ENCODE results near the gene PPARA. TPM values are rescaled to one million over a fixed set of nuclear protein-coding genes. Genes with fewer than 3 reads are reported as not detected.

PPARA gene
- total RNA-seq, 2 experiments from 2014 or later = 9.1 to 11.8 TPM

DNA sequence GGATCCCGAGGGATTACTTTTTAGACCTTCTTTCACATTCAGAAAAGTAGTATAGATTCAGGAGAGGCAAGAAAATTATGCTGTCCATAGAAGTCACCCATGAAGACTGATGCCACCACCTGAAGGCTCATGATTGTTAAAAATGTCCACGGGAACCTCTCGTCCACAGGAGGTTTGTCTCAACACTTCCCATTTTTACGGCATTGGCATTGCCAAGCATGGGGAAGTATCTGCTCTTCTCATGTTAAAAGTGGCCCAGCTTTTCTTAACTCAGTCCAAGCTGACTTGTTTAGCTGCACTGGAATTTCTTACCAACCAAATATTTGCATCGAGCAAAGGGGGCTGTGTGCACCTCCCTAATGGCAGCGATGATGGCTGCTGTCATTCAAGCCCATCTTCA lies 90.2 kb downstream of the PPARA start:
- no peak overlapping the region for H3K27ac Mint-ChIP-seq
- peaks cover 3% of the 10 kb centered on the region for H3K36me3 Mint-ChIP-seq (ENCODE audit: low read depth)
- no peak for TF ChIP-seq CTCF (IDR thresholded peaks at IDR 0.05)
- no peak for DNase-seq
- H3K27me3 Mint-ChIP-seq = no peaks in the 10 kb centered on the region
- intact Hi-C loops (cut with micrococcal nuclease) = no loop called here
- H3K4me1 Mint-ChIP-seq (ENCODE audit: low read depth) = peaks cover 22% of the 10 kb centered on the region
- H3K4me3 Mint-ChIP-seq = no peak overlapping the region
- POLR2A ChIA-PET = no interaction called here
- CTCF ChIA-PET = no interaction called here
- H3K9me3 Mint-ChIP-seq = no peaks in the 10 kb centered on the region
- ATAC-seq = no peak

GRCh38 chr22:46240907-46241306 lies 90.6 kb downstream of the PPARA start:
- CTCF ChIA-PET = no interaction called here
- POLR2A ChIA-PET = no interaction called here
- H3K36me3 Mint-ChIP-seq (ENCODE audit: low read depth) = peaks cover 3% of the 10 kb centered on the region
- no peaks in the 10 kb centered on the region for H3K9me3 Mint-ChIP-seq
- H3K27me3 Mint-ChIP-seq = no peaks in the 10 kb centered on the region
- no peak overlapping the region for H3K27ac Mint-ChIP-seq
- no peak overlapping the region for H3K4me3 Mint-ChIP-seq
- TF ChIP-seq CTCF (IDR thresholded peaks at IDR 0.05) = no peak
- ATAC-seq = no peak
- H3K4me1 Mint-ChIP-seq (ENCODE audit: low read depth) = peaks cover 22% of the 10 kb centered on the region
- DNase-seq = no peak
- intact Hi-C loops (cut with micrococcal nuclease) = no loop called here

- TF ChIP-seq CTCF (IDR thresholded peaks at IDR 0.05) = no peak
- POLR2A ChIA-PET = no interaction called here
- Mint-ChIP-seq H3K4me3 (no peak overlapping the region), H3K36me3 (ENCODE audit: low read depth) (peaks cover 3% of the 10 kb centered on the region), H3K27ac (no peak overlapping the region), H3K4me1 (ENCODE audit: low read depth) (peaks cover 22% of the 10 kb centered on the region), H3K9me3 (no peaks in the 10 kb centered on the region), H3K27me3 (no peaks in the 10 kb centered on the region)
- CTCF ChIA-PET = no interaction called here
- DNase-seq (no peak), ATAC-seq (no peak)
- intact Hi-C loops (cut with micrococcal nuclease) = no loop called here
These were observed 91.2 kb downstream of the PPARA start for GRCh38 chr22:46241396-46242007.

- DNase-seq (no peak), ATAC-seq (no peak)
- H3K27me3 Mint-ChIP-seq = no peaks in the 10 kb centered on the region
- no peak for TF ChIP-seq CTCF (IDR thresholded peaks at IDR 0.05)
- CTCF ChIA-PET = no interaction called here
- no peaks in the 10 kb centered on the region for H3K9me3 Mint-ChIP-seq
- H3K4me3 Mint-ChIP-seq = no peak overlapping the region
- H3K27ac Mint-ChIP-seq = no peak overlapping the region
- H3K36me3 Mint-ChIP-seq (ENCODE audit: low read depth) = peaks cover 3% of the 10 kb centered on the region
- intact Hi-C loops (cut with micrococcal nuclease) = no loop called here
- H3K4me1 Mint-ChIP-seq (ENCODE audit: low read depth) = peaks cover 22% of the 10 kb centered on the region
- POLR2A ChIA-PET = no interaction called here
These were observed 91.8 kb downstream of the PPARA start for GRCh38 chr22:46242076-46242475.

- intact Hi-C loops (cut with micrococcal nuclease) = no loop called here
- CTCF ChIA-PET = no interaction called here
- Mint-ChIP-seq H3K36me3 (ENCODE audit: low read depth) (peaks cover 3% of the 10 kb centered on the region), H3K27me3 (no peaks in the 10 kb centered on the region), H3K4me3 (no peak overlapping the region), H3K4me1 (ENCODE audit: low read depth) (peaks cover 17% of the 10 kb centered on the region), H3K27ac (no peak overlapping the region), H3K9me3 (no peaks in the 10 kb centered on the region)
- ATAC-seq (no peak), DNase-seq (no peak)
- POLR2A ChIA-PET = interaction anchor here (0.8 kb wide), 1 partner anchor 19 kb away, joined by 3 read pairs; no protein-coding TSS in a partner anchor
- no peak for TF ChIP-seq CTCF (IDR thresholded peaks at IDR 0.05)
These were observed 94.4 kb downstream of the PPARA start for GRCh38 chr22:46244771-46245170.

Measured in activated CD8-positive, alpha-beta T cell treated with anti-CD3 and anti-CD28 coated beads for 36 hours (primary cell).